ENCODE results near the gene NPHS1.
"Not testable (repeated sequence)": the region's sequence is repeated elsewhere in the genome, so short reads cannot be mapped to it uniquely, and the experiment has no call there.

NPHS1 gene

GRCh38 chr19:35846038-35846668, 6.2 kb downstream of the NPHS1 start:
- no peak for DNase-seq

DNA sequence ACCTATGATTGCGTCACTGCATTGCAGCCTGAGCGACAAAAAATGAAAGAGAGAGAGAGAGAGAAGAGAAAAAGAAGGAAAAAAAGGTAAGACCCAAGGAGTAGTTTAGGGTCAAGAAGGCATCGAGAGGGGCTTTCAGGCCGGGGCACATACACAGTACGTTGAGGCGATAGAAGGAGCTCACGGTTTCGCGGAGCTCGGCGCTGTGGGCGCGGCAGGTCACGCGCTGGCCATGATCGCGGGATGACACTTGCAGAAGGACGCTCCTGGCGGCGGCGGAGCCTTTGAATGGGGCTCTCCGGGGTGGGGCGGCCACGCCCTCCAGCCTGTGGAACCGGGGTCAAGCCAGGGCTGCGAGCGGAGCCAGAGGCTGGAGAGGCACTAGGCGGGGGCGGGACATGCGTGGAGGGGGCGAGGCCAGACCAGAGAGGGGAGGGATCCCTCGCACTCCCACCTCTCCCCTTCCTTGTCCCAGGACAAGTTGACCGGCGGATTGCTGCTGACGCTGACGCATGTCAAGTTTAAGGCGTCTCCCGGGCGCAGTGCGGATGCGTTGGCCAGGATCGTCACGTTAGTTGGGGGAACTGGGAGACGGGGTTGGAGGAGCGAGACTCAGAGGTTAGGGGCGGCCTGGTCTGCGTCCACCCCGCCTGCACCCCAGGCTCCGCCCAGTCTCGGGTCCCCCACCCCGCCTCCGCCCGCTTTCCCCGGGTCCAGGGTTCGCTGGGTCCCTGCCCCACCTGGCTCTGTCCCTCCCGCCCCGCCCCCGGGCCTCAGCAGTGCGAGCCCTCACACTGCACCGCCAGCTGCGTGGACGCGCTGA, 6.9 kb downstream of the NPHS1 start:
- DNase-seq: no peak

- DNase-seq: no peak
Measured at GRCh38 chr19:35844482-35845214, 7.7 kb downstream of the NPHS1 start.

DNA sequence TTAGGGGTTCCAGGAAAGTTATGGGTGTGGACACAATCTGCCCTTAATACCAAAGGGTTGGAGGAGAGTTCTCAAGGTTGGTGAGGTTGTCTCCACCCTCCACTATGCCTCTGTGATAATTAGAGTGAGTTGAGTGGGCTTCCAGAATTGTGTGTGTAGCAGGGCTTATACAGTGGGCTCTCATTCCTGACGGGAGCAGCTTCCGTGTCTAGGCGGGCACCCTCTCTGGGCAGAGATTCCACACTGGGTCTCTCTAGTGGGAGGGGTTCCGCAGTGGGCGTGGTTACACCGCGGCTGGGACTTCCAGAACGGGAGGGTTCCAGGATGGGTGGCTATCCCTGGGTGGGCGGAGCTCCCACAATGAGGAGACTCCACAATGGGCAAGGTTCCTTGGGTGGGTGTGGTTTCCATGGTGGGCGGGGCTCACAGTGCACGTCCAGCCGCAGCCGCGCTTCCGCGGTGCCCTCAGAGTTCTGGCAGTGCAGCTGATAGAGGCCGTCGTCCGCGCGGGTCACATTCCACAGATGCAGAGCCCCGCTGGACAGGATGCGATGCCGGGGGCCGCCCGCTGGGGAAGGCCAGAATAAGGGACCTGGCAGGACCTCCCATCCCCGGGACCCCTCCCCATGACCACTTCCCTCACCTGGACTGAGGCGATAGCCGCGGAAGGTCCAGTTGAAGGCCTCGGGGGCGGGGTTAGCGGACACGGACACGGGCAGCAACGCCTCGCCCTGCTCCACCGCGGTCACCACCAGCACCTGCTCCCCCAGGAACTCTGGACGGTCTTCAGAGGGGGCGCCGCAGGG, 8.4 kb downstream of the NPHS1 start:
- DNase-seq: no peak

DNA sequence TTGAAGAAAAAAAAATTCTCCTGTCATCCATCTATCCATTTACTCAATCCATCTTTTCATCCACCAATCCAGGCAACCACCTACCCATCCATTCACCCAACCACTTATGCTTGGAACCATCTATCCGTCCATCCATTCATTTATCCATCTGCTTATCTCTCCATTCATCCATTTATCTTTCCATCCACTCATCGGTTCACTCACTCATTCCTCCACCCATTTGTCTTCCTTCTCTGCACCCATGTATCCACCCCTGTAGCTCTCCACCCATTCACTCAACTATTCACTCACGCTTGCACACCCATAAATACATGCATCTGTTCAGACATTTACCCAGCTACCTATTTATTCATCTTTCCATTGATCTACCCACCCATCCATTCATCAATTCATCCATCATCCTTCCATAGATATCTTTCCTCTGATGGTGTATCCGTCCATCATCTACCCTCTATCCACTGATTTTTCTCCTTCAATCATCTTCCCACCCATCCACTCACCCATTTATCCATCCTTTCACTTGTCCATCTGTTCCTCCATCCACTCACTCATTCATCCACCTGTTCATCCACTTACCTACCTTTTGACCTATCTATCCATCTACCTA, 9.5 kb downstream of the NPHS1 start:
- no peak for DNase-seq

- no peak for DNase-seq
Measured at GRCh38 chr19:35841961-35842595, 10.2 kb downstream of the NPHS1 start.

DNA sequence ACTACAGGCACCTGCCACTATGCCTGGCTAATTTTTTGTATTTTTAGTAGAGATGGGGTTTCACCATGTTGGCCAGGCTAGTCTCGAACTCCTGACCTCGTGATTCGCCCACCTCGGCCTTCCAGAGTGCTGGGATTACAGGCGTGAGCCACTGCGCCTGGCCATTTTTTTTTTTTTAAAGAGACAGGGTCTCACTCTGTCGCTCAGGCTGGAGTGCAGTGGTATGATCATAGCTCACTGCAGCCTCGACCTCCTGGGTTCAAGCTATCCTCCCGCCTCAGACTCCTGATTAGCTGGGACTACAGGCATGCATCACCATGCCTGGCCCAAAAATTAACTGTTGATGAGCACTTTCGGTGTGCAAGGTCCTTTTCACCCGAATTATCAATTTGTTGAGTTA, 16.2 kb downstream of the NPHS1 start:
- not testable (repeated sequence) for DNase-seq

- no peak for DNase-seq
Measured at GRCh38 chr19:35833972-35834371, 18.3 kb downstream of the NPHS1 start.

- no peak for DNase-seq
Measured at GRCh38 chr19:35832054-35832453, 20.2 kb downstream of the NPHS1 start.

GRCh38 chr19:35830986-35831385, 21.3 kb downstream of the NPHS1 start:
- no peak for DNase-seq

DNA sequence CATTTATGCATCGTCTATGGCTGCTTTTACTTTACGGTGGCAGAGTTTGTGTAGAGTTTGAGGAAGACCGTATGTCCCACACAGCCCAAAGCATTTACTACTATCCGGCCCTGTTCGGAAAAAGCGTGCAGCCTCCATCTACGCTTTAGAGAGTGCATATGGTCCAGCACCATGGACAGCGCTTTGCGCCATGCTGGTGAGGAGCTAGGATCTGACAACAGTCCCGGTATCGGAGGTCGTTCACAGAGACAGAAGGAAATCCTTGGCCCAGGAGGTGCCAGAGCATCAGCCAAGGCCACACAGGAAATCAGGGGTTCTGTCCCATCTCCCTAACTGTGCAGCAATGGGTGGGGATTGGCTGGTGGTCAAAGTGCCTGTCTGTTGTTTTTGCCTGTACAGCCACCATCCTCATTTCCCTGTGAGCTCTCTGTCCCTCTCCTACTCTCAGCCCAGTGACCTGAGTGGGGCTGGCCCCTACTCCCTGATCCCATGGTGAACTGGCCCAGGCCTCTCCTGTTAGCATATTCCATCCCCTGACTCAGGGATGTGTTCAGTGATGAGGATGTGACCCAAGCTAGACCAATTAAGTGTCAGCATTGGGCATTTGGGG, 23.5 kb downstream of the NPHS1 start:
- no peak for DNase-seq

DNA sequence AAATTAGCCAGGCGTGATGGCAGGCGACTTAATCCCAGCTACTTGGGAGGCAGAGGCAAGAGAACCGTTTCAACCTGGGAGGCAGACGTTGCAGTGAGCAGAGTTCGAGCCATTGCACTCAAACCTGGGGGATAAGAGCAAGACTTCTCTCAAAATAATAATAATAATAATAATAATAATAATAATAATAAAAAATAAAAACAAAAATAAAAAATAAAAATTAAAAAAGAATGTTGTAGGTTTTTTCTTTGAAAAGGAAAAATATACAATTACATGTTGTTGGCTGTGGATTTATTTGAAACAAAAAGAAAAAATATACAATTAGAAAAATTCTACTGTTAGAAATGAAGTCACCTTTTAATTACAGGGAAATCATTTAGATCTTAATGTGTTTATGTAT, 28.2 kb downstream of the NPHS1 start:
- no peak for DNase-seq

GRCh38 chr19:35822579-35822978, 29.7 kb downstream of the NPHS1 start:
- no peak for DNase-seq

DNA sequence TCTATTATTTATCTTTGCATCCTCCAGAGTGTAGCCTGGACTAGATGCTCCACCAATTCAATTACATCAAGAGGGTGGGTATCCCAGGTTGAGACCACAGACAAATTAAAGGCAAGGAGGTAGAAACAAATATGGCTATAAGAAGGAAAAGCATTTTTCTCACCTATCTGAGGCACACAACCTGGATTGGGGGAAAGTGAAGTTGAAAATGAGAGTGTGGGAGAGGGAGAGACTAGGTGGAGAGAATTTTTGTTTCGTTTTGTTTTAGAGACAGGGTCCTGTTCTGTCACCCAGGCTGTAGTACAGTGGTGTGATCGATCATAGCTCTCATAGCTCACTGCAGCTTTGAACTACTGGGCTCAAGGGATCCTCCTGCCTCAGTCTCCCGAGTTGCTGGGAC, 33.9 kb downstream of the NPHS1 start:
- no peak for DNase-seq

DNA sequence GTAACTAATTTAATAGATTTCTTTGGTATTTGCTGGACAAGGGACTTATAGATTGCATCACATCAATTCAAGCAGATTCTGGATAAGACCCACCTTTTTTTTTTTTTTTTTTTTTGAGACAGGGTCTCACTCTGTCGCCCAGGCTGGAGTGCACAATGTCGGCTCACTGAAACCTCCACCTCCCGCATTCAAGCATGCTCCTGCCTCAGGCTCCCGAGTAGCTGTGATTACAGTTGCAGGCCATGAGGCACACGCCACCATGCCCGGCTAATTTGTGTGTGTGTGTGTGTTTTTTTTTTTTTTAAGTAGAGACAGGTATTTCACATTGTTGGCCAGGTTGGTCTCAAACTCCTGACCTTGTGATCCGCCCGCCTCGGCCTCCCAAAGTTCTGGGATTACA, 35.5 kb downstream of the NPHS1 start:
- DNase-seq: no peak

- no peak for DNase-seq
Measured at GRCh38 chr19:35816262-35816661, 36.0 kb downstream of the NPHS1 start.

- DNase-seq: no peak
Measured at GRCh38 chr19:35813043-35813890, 39.0 kb downstream of the NPHS1 start.

GRCh38 chr19:35812220-35813042, 39.9 kb downstream of the NPHS1 start, which contains the start of gene PRODH2:
Gene PRODH2 (minus strand): TSS chr19:35812845. CDS start chr19:35812805, 40 bp downstream.
- no peak for DNase-seq
